Endothelial cell of umbilical vein (primary cell): ENCODE data around the gene COQ7. TPM values are rescaled to one million over a fixed set of nuclear protein-coding genes. Genes with fewer than 3 reads are reported as not detected.

Source experiments
- BruUV-seq: library from RNA; stranded (reverse); fragments of 400-500 nt; replicated peaks from 2 replicates; lab custom pipeline; 2021; lab: Mats Ljungman, UMichigan
- CTCF ChIA-PET: fragments of 300-600, 350-600 bp; sonication (Branson Sonifier 250); formaldehyde crosslinking; loops from one replicate; lab custom pipeline; 2021; ENCODE audit warnings: antibody characterized with exemption, inconsistent platforms; lab: Charles Lee
- POLR2A ChIA-PET: fragments of 300-600, 350-600 bp; sonication (Branson Sonifier 250); formaldehyde crosslinking; loops from one replicate; lab custom pipeline; 2021; ENCODE audit warnings: antibody characterized with exemption, inconsistent platforms; lab: Charles Lee
- DNase-seq: peaks from one replicate; pipeline ENCODE4 v3.0.0-alpha.2; 2011; ENCODE audit warnings: low read depth, low spot score
- FAIRE-seq: peaks from 2 replicates; lab custom pipeline; 2011; peaks lifted over from hg19 to GRCh38; lab: Jason Lieb, UNC
- H2AFZ ChIP-seq: 2 replicates; pipeline ENCODE4 v1.6.0; 2012; ENCODE audit warnings: low read depth, low read length, control low read depth, inconsistent platforms
- H3K27ac ChIP-seq: 2 replicates; pipeline ENCODE4 v1.5.1; 2011; ENCODE audit warnings: low read depth, mild to moderate bottlenecking, control low read depth, low read length, moderate library complexity; ENCODE audit not compliant: insufficient read depth
- H3K27me3 ChIP-seq, 2 experiments: 2 replicates each; pipeline versions ENCODE4 v1.6.0 to v1.6.1; 2011; ENCODE audit warnings: low read length in 2 of 2, mixed read lengths in 1 of 2; ENCODE audit not compliant: control insufficient read depth in 2 of 2, insufficient read depth in 2 of 2
- H3K36me3 ChIP-seq, 2 experiments: 2 replicates in 1 of 2; 3 replicates in 1 of 2; pipeline ENCODE4 v1.5.1; 2011; ENCODE audit warnings: low read length in 2 of 2, mild to moderate bottlenecking in 1 of 2, moderate library complexity in 1 of 2; ENCODE audit not compliant: control insufficient read depth in 2 of 2, insufficient read depth in 2 of 2; ENCODE audit errors: extremely low read depth in 1 of 2
- H3K4me1 ChIP-seq: 3 replicates; pipeline ENCODE4 v1.5.1; 2011; ENCODE audit warnings: mild to moderate bottlenecking, low read length; ENCODE audit not compliant: control insufficient read depth, insufficient read depth; ENCODE audit errors: extremely low read depth
- H3K4me2 ChIP-seq: 2 replicates; pipeline ENCODE4 v1.6.1; 2011; ENCODE audit warnings: low read length, control low read depth, mixed read lengths; ENCODE audit not compliant: insufficient read depth
- H3K4me3 ChIP-seq, 3 experiments: fragments of 200-600 bp in 1 of 3; sonication (generic), shearing (Covaris generic) in 1 of 3; replicated peaks in 1 of 3; 2 replicates each; pipeline ENCODE4 v1.5.1; 2011 to 2016; ENCODE audit warnings: control low read depth in 3 of 3, low read length in 3 of 3, mild to moderate bottlenecking in 2 of 3, inconsistent platforms in 1 of 3, low read depth in 1 of 3, moderate library complexity in 1 of 3; ENCODE audit not compliant: insufficient read depth in 1 of 3
- H3K79me2 ChIP-seq: 2 replicates; pipeline ENCODE4 v1.6.0; 2012; ENCODE audit warnings: low read length, inconsistent platforms; ENCODE audit not compliant: control insufficient read depth, insufficient read depth
- H3K9ac ChIP-seq: replicated peaks from 2 replicates; pipeline ENCODE3; 2011; ENCODE audit warnings: low read length, control low read depth; ENCODE audit not compliant: insufficient read depth; ENCODE audit errors: extremely low read depth
- H3K9me1 ChIP-seq: replicated peaks from 3 replicates; pipeline ENCODE4 v1.6.0; 2011; ENCODE audit warnings: mild to moderate bottlenecking, low read length; ENCODE audit not compliant: control insufficient read depth, insufficient read depth; ENCODE audit errors: extremely low read depth
- H3K9me3 ChIP-seq: replicated peaks from 2 replicates; pipeline ENCODE4 v1.5.1; 2012; ENCODE audit warnings: low read length, inconsistent platforms; ENCODE audit not compliant: control insufficient read depth, insufficient read depth
- H4K20me1 ChIP-seq: replicated peaks from 2 replicates; pipeline ENCODE3; 2011; ENCODE audit warnings: mild to moderate bottlenecking, low read length; ENCODE audit not compliant: control insufficient read depth, insufficient read depth; ENCODE audit errors: extremely low read depth
- CTCF ChIP-seq, 2 donors: IDR thresholded peaks; 1 replicate in 1 of 2; 2 replicates in 1 of 2; pipeline ENCODE4 v1.5.1; 2011; ENCODE audit warnings: low read length in 2 of 2, mild to moderate bottlenecking in 2 of 2, moderate library complexity in 2 of 2, control low read depth in 1 of 2, inconsistent platforms in 1 of 2, low read depth in 1 of 2; ENCODE audit not compliant: insufficient read depth in 1 of 2; ENCODE audit errors: extremely low read depth in 1 of 2
- EZH2 ChIP-seq: IDR thresholded peaks from 2 replicates; pipeline ENCODE4 v1.6.1; 2012; ENCODE audit warnings: borderline replicate concordance, low read depth, mild to moderate bottlenecking, moderate library complexity, low read length, inconsistent platforms; ENCODE audit not compliant: severe bottlenecking
- FOS ChIP-seq: IDR thresholded peaks from 2 replicates; pipeline ENCODE4 v1.6.1; 2011; ENCODE audit warnings: mild to moderate bottlenecking, low read length, moderate library complexity, borderline replicate concordance; ENCODE audit not compliant: insufficient read depth
- GATA2 ChIP-seq: IDR thresholded peaks from 2 replicates; pipeline ENCODE4 v1.7.0; 2011; ENCODE audit warnings: low read depth, mild to moderate bottlenecking, moderate library complexity, mixed read lengths, low read length; ENCODE audit not compliant: insufficient read length, insufficient read depth
- JUN ChIP-seq: IDR thresholded peaks from 2 replicates; pipeline ENCODE4 v1.6.1; 2011; ENCODE audit warnings: borderline replicate concordance, low read depth; ENCODE audit not compliant: insufficient read length, insufficient read depth
- MYC ChIP-seq: IDR thresholded peaks from one replicate; pipeline ENCODE4 v1.6.1; 2011; ENCODE audit warnings: mild to moderate bottlenecking, low read depth, low read length
- POLR2A ChIP-seq: IDR thresholded peaks from 2 replicates; pipeline ENCODE4 v1.6.1; 2012; ENCODE audit warnings: low read depth, mild to moderate bottlenecking, control low read depth, low read length
- POLR2AphosphoS5 ChIP-seq: IDR thresholded peaks from 2 replicates; pipeline ENCODE4 v1.6.1; 2012; ENCODE audit warnings: low read depth, mild to moderate bottlenecking, control low read depth, low read length, moderate library complexity; ENCODE audit not compliant: insufficient read depth
- dilution Hi-C: fragments of 300-500 bp; cut with MboI; formaldehyde crosslinking; loops from one replicate; pipeline ENCODE4 v1.15.0; 2019; ENCODE audit warnings: low sequenced_read_pairs; ENCODE audit not compliant: extremely low pct_ligation_motif_present
- intact Hi-C: fragments of 100-400 bp; cut with micrococcal nuclease; formaldehyde crosslinking; loops from one replicate; pipeline ENCODE4 v1.10.0; 2022
- polyA plus RNA-seq, 4 experiments: library from polyadenylated mRNA; depleted of rRNA in 3 of 4; stranded (reverse) in 3 of 4; unstranded in 1 of 4; fragments of >200 nt; gene quantifications; 2 replicates each; pipeline versions ENCODE4 v1.2.1 to v1.2.3, GENCODE V29; 2011 to 2012; ENCODE audit warnings: missing spikeins in 1 of 4
- total RNA-seq: library from RNA; stranded (reverse); gene quantifications from 2 replicates; pipeline ENCODE4 v1.2.3, GENCODE V29; 2021
- TF ChIP-seq, protein P1 (sequence below): IDR thresholded peaks from 2 replicates; pipeline ENCODE4 v1.6.1; 2011; ENCODE audit not compliant: insufficient read depth, insufficient read length

The COQ7 gene
- total and polyA plus RNA-seq, 2 donors (not counting 3 experiments of a cell fraction or from before 2014, with no cell fraction given) = 12.9 to 24.2 TPM

- H3K79me2 ChIP-seq = no peaks in the 10 kb centered on the region
- H3K36me3 ChIP-seq = no peaks in the 10 kb centered on the region
- no peak overlapping the region for H2AFZ ChIP-seq
- FAIRE-seq (no peak), DNase-seq (no peak)
- no peak overlapping the region for H3K9ac ChIP-seq
- no peaks in the 10 kb centered on the region for H3K9me1 ChIP-seq
- H3K27me3 ChIP-seq = no peaks in the 10 kb centered on the region
- BruUV-seq = no TSS peak
- intact Hi-C loops (no loop called here), dilution Hi-C loops (no loop called here)
- H3K4me2 ChIP-seq = no peak overlapping the region
- CTCF ChIA-PET = no interaction called here
- POLR2A ChIA-PET = no interaction called here
- H3K4me3 ChIP-seq = no peak overlapping the region
- peaks cover 4% of the 10 kb centered on the region for H3K4me1 ChIP-seq
- TF ChIP-seq GATA2 = no peak
- TF ChIP-seq, protein P1, sequence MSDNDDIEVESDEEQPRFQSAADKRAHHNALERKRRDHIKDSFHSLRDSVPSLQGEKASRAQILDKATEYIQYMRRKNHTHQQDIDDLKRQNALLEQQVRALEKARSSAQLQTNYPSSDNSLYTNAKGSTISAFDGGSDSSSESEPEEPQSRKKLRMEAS = no peak
- no peak for TF ChIP-seq POLR2A
- no peak for TF ChIP-seq JUN
- no peak for TF ChIP-seq EZH2
- TF ChIP-seq MYC = no peak
- TF ChIP-seq FOS = no peak
- no peak for TF ChIP-seq POLR2AphosphoS5
- no peak for TF ChIP-seq CTCF (IDR thresholded peaks at IDR 0.05; ENCODE audit: extremely low read depth in 1 of 2, insufficient read depth in 1 of 2, low read depth in 1 of 2, low read length in 2 of 2)
- H3K27ac ChIP-seq = no peak overlapping the region
- no peaks in the 10 kb centered on the region for H3K9me3 ChIP-seq
- no peaks in the 10 kb centered on the region for H4K20me1 ChIP-seq
Measured at GRCh38 chr16:19098173-19098572, 30.8 kb downstream of the COQ7 start.
